Breast epithelium (tissue), 4 donors: Measurements from ENCODE around the gene PHGDH. TPM values are rescaled to one million over a fixed set of nuclear protein-coding genes. Genes with fewer than 3 reads are reported as not detected.

Source experiments
- DNase-seq, 2 donors: peaks; one replicate each; pipeline ENCODE4 v3.0.0-alpha.2; 2019; ENCODE audit warnings: low spot score in 2 of 2
- H3K27ac ChIP-seq, 2 donors: fragments of 200-600 bp; sonication (generic) in 1 of 2; one replicate each; pipeline ENCODE4 v1.5.1; 2016 to 2019; ENCODE audit warnings: mild to moderate bottlenecking in 1 of 2
- H3K27me3 ChIP-seq, 2 donors: fragments of 200-600 bp; sonication (generic) in 1 of 2; one replicate each; pipeline versions ENCODE4 v1.5.1 to v1.6.0; 2017 to 2019; ENCODE audit warnings: control low read depth in 1 of 2, mild to moderate bottlenecking in 1 of 2
- H3K36me3 ChIP-seq: fragments of 200-600 bp; one replicate; pipeline ENCODE4 v1.5.1; 2019
- H3K4me1 ChIP-seq, 2 donors: fragments of 200-600 bp; sonication (generic); one replicate each; pipeline ENCODE4 v1.5.1; 2016 to 2019; ENCODE audit warnings: control low read depth in 1 of 2
- H3K4me3 ChIP-seq, 3 donors: fragments of 200-600 bp; sonication (generic); 1 replicate in 2 of 3; 2 replicates in 1 of 3; pipeline ENCODE4 v1.5.1; 2016 to 2019; ENCODE audit warnings: mild to moderate bottlenecking in 3 of 3, moderate library complexity in 2 of 3
- H3K9me3 ChIP-seq, 2 donors: fragments of 200-600 bp; sonication (generic) in 1 of 2; one replicate each; pipeline ENCODE4 v1.5.1; 2016 to 2019; ENCODE audit warnings: control low read depth in 1 of 2
- POLR2A ChIP-seq: fragments of 450-650 bp; IDR thresholded peaks from one replicate; pipeline ENCODE4 v1.6.1; 2016; ENCODE audit warnings: antibody characterized with exemption, mild to moderate bottlenecking, moderate library complexity
- POLR2AphosphoS5 ChIP-seq, 3 donors: sonication (generic); formaldehyde crosslinking; IDR thresholded peaks; one replicate each; pipeline ENCODE4 v1.6.1; 2017; ENCODE audit warnings: antibody characterized with exemption in 3 of 3
- intact Hi-C: fragments of 100-400 bp; cut with DNase I; formaldehyde crosslinking; loops from one replicate; pipeline ENCODE4 v1.15.1; 2023; ENCODE audit warnings: low total_unique reads
- total RNA-seq, 3 donors: library from RNA; depleted of rRNA; stranded (reverse); fragments of >200 nt; gene quantifications; one replicate each; pipeline ENCODE4 v1.1.0, GENCODE V29; 2016
- TF ChIP-seq, protein P1 (sequence below), 3 donors: fragments of 450-650 bp; IDR thresholded peaks; one replicate each; pipeline ENCODE4 v1.5.1; 2016 to 2017; ENCODE audit warnings: antibody characterized with exemption in 3 of 3, mild to moderate bottlenecking in 3 of 3, moderate library complexity in 3 of 3

The PHGDH gene
- total RNA-seq, 3 donors from 2014 or later: 6.1 to 54.7 (median 17.7) TPM

DNA sequence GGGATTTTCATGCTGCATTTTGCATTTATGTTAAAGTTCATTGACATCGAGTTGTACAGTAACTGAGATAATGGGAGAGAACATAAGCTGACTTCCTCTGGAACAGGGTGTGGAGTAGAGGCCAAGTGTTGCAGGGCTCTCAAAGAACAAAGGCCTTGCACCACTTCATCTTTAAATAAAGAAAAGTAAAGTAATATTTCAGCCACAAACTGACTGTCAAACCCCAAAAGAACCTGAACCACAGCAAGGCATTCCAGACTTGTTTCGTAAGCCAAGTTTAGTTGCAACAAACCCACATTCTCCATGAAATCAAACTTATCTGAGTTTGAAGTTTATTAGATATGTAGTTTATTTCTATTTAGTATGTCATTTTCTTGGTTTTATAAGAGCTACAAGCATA lies 76.0 kb downstream of the PHGDH start:
- no peaks in the 10 kb centered on the region for H3K9me3 ChIP-seq
- no peak overlapping the region for H3K4me3 ChIP-seq
- intact Hi-C loops: no loop called here

DNA sequence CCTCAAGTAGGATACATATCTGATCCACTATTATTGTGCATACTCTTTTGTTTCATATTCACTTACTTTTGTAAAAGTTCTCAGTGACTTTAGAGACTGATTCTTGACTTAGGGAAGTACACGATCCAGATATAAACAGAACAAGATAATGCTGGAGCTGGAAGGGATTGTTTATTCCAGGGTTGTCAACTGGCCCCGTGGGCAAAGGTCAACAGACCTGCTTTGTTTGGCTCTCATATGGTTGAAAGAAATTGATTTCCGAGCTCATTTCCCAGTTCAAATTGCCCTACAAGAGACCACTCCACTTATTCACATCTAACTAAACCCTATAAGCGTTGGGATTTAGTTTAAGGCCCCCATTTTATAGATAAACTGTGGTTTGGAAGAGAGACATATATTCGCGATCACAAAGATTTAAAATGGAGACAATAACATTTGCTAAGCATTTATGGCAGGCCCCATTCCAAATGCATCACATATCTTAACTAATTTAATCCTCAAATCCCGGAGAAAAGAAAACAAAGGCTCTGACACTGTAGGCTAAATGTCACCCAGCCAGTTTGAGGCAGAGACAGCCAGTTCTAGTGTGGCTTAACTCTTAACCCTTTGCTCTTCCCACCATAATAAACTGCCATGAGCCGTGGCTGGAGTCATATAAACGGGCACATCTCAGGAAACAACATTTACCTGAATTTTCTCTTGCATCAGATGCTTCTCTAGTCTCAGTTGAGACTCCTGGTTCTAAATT lies 78.9 kb downstream of the PHGDH start:
- Histone ChIP-seq H3K36me3 (no peaks in the 10 kb centered on the region), H3K27ac (no peak overlapping the region), H3K27me3 (no peaks in the 10 kb centered on the region), H3K4me3 (no peak overlapping the region), H3K4me1 (no peaks in the 10 kb centered on the region), H3K9me3 (no peaks in the 10 kb centered on the region)
- intact Hi-C loops: no loop called here
- no peak for DNase-seq
- TF ChIP-seq POLR2A: no peak
- no peak for TF ChIP-seq POLR2AphosphoS5 (IDR thresholded peaks at IDR 0.05)

More for the DNA sequence above, 76.0 kb downstream of the PHGDH start:
- TF ChIP-seq, protein P1, sequence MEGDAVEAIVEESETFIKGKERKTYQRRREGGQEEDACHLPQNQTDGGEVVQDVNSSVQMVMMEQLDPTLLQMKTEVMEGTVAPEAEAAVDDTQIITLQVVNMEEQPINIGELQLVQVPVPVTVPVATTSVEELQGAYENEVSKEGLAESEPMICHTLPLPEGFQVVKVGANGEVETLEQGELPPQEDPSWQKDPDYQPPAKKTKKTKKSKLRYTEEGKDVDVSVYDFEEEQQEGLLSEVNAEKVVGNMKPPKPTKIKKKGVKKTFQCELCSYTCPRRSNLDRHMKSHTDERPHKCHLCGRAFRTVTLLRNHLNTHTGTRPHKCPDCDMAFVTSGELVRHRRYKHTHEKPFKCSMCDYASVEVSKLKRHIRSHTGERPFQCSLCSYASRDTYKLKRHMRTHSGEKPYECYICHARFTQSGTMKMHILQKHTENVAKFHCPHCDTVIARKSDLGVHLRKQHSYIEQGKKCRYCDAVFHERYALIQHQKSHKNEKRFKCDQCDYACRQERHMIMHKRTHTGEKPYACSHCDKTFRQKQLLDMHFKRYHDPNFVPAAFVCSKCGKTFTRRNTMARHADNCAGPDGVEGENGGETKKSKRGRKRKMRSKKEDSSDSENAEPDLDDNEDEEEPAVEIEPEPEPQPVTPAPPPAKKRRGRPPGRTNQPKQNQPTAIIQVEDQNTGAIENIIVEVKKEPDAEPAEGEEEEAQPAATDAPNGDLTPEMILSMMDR (IDR thresholded peaks at IDR 0.05): no peak
- TF ChIP-seq POLR2A (no peak), POLR2AphosphoS5 (IDR thresholded peaks at IDR 0.05) (no peak)
- DNase-seq: no peak
- no peaks in the 10 kb centered on the region for H3K27me3 ChIP-seq
- no peaks in the 10 kb centered on the region for H3K4me1 ChIP-seq
- H3K36me3 ChIP-seq: no peaks in the 10 kb centered on the region
- no peak overlapping the region for H3K27ac ChIP-seq

DNA sequence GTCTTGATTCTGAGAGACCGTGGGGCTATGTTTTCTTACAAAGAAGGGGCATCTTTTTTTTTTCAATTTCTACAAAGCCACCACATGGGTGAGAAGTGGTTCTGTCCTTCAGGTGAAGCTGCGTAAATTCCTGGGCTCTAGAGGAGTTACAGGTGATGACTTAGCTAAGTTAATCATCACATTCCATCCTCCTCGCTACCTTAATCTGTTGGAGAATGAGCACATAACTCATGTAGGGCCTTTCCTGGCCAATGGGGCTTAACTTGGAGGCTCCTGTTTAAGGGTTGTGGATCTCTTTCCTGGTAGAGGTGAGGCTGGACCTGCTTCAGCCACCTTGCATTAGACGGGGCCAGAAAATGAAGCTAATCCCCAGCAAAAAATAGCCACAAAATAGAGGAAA lies 79.6 kb downstream of the PHGDH start:
- no peaks in the 10 kb centered on the region for H3K4me1 ChIP-seq
- no peaks in the 10 kb centered on the region for H3K36me3 ChIP-seq
- no peaks in the 10 kb centered on the region for H3K27me3 ChIP-seq
- H3K27ac ChIP-seq: no peak overlapping the region
- TF ChIP-seq, protein P1 (IDR thresholded peaks at IDR 0.05): no peak
- no peak for TF ChIP-seq POLR2A
- TF ChIP-seq POLR2AphosphoS5 (IDR thresholded peaks at IDR 0.05): no peak
- DNase-seq: no peak
- no peaks in the 10 kb centered on the region for H3K9me3 ChIP-seq
- no peak overlapping the region for H3K4me3 ChIP-seq
- intact Hi-C loops: no loop called here

Other genes starting within 250 kb of the PHGDH start
- not detected for gene HSD3B1, start 204.7 kb upstream of the PHGDH start, total RNA-seq
- gene ZNF697, start 63.7 kb upstream of the PHGDH start, total RNA-seq: 1 to 10 TPM; 4.2 to 9.5 (median 7.0) TPM
- gene HMGCS2, start 57.0 kb downstream of the PHGDH start, total RNA-seq: 100 to 1,000 TPM in 1 of 3 donors, 10 to 100 TPM in 1, under 1 TPM in 1; 0.16 to 142 (median 23.0) TPM
- not detected for gene REG4, start 99.5 kb downstream of the PHGDH start, total RNA-seq
- not detected for gene ADAM30, start 184.6 kb downstream of the PHGDH start, total RNA-seq